HG02759 (cell line): ENCODE data around the gene RTL10.

ENCODE experiments used
- ATAC-seq: cut with Tn5 transposase; IDR thresholded peaks from one replicate; pipeline ENCODE4 v1.9.1; 2021; ENCODE audit warnings: mild to moderate bottlenecking, moderate library complexity; ENCODE audit not compliant: unreplicated experiment

RTL10 gene

GRCh38 chr22:19811811-19812771 is 42.6 kb downstream of the RTL10 start:
- ATAC-seq = no peak

GRCh38 chr22:19811211-19811621 is 43.5 kb downstream of the RTL10 start:
- no peak for ATAC-seq

GRCh38 chr22:19810381-19811201 is 44.1 kb downstream of the RTL10 start:
- no peak for ATAC-seq

GRCh38 chr22:19809741-19810140 is 44.9 kb downstream of the RTL10 start:
- ATAC-seq = no peak

- ATAC-seq = no peak
Measured at GRCh38 chr22:19808873-19809478, 45.7 kb downstream of the RTL10 start.

- ATAC-seq = no peak
Measured at GRCh38 chr22:19807914-19808872, 46.5 kb downstream of the RTL10 start.

GRCh38 chr22:19807161-19807913 is 47.3 kb downstream of the RTL10 start:
- no peak for ATAC-seq

GRCh38 chr22:19806213-19807160 is 48.2 kb downstream of the RTL10 start:
- no peak for ATAC-seq

- no peak for ATAC-seq
Measured at GRCh38 chr22:19805821-19806212, 48.9 kb downstream of the RTL10 start.
